Stimulated activated CD8-positive, alpha-beta memory T cell treated with anti-CD3 and anti-CD28 coated beads, Interleukin-12 subunit alpha, Interleukin-12 subunit beta, amount 100 ng/mL, for 4 hours (primary cell): ENCODE results near the gene KLHL12.

Experiments used
- DNase-seq: peaks from one replicate; pipeline ENCODE4 v3.0.0-alpha.2; 2020; ENCODE audit warnings: low read depth

The KLHL12 gene

GRCh38 chr1:202926581-202927491, at the start of gene KLHL12:
TSS of gene KLHL12 (minus strand) at chr1:202927234. CDS start at chr1:202925162, 2,072 bp downstream.
- peak; percentile 91 for DNase-seq

- DNase-seq, result no peak
Measured at GRCh38 chr1:202976633-202977032, 49.6 kb upstream of the KLHL12 start.

GRCh38 chr1:202974856-202975255, 47.8 kb upstream of the KLHL12 start:
- DNase-seq, result no peak

- no peak for DNase-seq
Measured at GRCh38 chr1:202972046-202972445, 45.0 kb upstream of the KLHL12 start.

GRCh38 chr1:202968895-202969295, 41.9 kb upstream of the KLHL12 start:
- no peak for DNase-seq

GRCh38 chr1:202968351-202968750, 41.3 kb upstream of the KLHL12 start:
- no peak for DNase-seq

GRCh38 chr1:202967684-202968281, 40.7 kb upstream of the KLHL12 start:
- no peak for DNase-seq

GRCh38 chr1:202966006-202966898, 39.2 kb upstream of the KLHL12 start:
- DNase-seq, result no peak

GRCh38 chr1:202965422-202965821, 38.4 kb upstream of the KLHL12 start:
- no peak for DNase-seq

- DNase-seq, result no peak
Measured at GRCh38 chr1:202964791-202965410, 37.9 kb upstream of the KLHL12 start.

GRCh38 chr1:202961220-202961880, 34.3 kb upstream of the KLHL12 start:
- DNase-seq, result no peak

GRCh38 chr1:202959276-202959620, 32.2 kb upstream of the KLHL12 start:
- DNase-seq, result no peak

- DNase-seq, result no peak
Measured at GRCh38 chr1:202958544-202959275, 31.7 kb upstream of the KLHL12 start.

GRCh38 chr1:202957733-202958543, 30.9 kb upstream of the KLHL12 start, which contains the start of gene ADIPOR1:
TSS of gene ADIPOR1 (minus strand) at chr1:202958312. CDS start at chr1:202951070, 7,242 bp downstream.
- peak; percentile 90 for DNase-seq

GRCh38 chr1:202956969-202957368, 29.9 kb upstream of the KLHL12 start:
- DNase-seq, result no peak

GRCh38 chr1:202954057-202954745, 27.2 kb upstream of the KLHL12 start:
- DNase-seq, result no peak

GRCh38 chr1:202953392-202953791, 26.4 kb upstream of the KLHL12 start:
- no peak for DNase-seq

GRCh38 chr1:202952818-202953217, 25.8 kb upstream of the KLHL12 start:
- no peak for DNase-seq

GRCh38 chr1:202952099-202952498, 25.1 kb upstream of the KLHL12 start:
- DNase-seq, result no peak
